HepG2 (cell line): Measurements from ENCODE around the gene FOXN3. TPM values are rescaled to one million over a fixed set of nuclear protein-coding genes. Genes with fewer than 3 reads are reported as not detected.

Experiments used
- CREB1 ChIP-seq, 2 experiments: fragments of 450-650 bp in 1 of 2; IDR thresholded peaks; 2 replicates each; pipeline ENCODE4 v1.6.1; 2016 to 2017; ENCODE audit warnings: control low read depth in 1 of 2, mild to moderate bottlenecking in 1 of 2, missing compliant biosample characterization in 1 of 2, missing genetic modification characterization in 1 of 2
- CREM ChIP-seq, 2 experiments: sonication (generic) in 1 of 2; formaldehyde crosslinking in 1 of 2; IDR thresholded peaks; 2 replicates each; pipeline versions ENCODE4 v1.4.0 to v1.6.1; 2016 to 2020; ENCODE audit warnings: antibody characterized with exemption in 1 of 2, mild to moderate bottlenecking in 1 of 2, missing genetic modification reagents in 1 of 2
- CSRNP1 ChIP-seq: sonication (generic); formaldehyde crosslinking; IDR thresholded peaks from 2 replicates; pipeline ENCODE4 v1.8.1; 2023; ENCODE audit warnings: mild to moderate bottlenecking, missing genetic modification reagents
- EP300 ChIP-seq, 3 experiments: sonication (generic) in 1 of 3; formaldehyde crosslinking in 1 of 3; IDR thresholded peaks; 2 replicates each; pipeline versions ENCODE4 v1.5.1 to v1.6.1; 2011 to 2020; ENCODE audit warnings: low read depth in 2 of 3, low read length in 2 of 3, borderline replicate concordance in 1 of 3, improper control_type of control experiment in 1 of 3, mild to moderate bottlenecking in 1 of 3, missing genetic modification reagents in 1 of 3, moderate library complexity in 1 of 3
- FOXA1 ChIP-seq, 2 experiments: fragments of 450-650 bp in 1 of 2; sonication (generic) in 1 of 2; formaldehyde crosslinking in 1 of 2; IDR thresholded peaks; 2 replicates each; pipeline versions ENCODE4 v1.4.0 to v1.6.1; 2016 to 2020; ENCODE audit warnings: missing genetic modification reagents in 1 of 2
- GTF2F1 ChIP-seq: fragments of 150-350 bp; IDR thresholded peaks from 2 replicates; pipeline ENCODE4 v1.6.1; 2014; ENCODE audit warnings: low read length
- HES4 ChIP-seq: sonication (generic); formaldehyde crosslinking; IDR thresholded peaks from 2 replicates; pipeline ENCODE4 v1.9.0; 2021; ENCODE audit warnings: mild to moderate bottlenecking, missing genetic modification reagents, borderline replicate concordance
- HMG20B ChIP-seq: conservative IDR thresholded peaks from 2 replicates; pipeline ENCODE4 v1.6.1; 2016; ENCODE audit warnings: missing genetic modification reagents, missing compliant biosample characterization
- JUN ChIP-seq: sonication (generic); formaldehyde crosslinking; IDR thresholded peaks from 2 replicates; pipeline ENCODE4 v1.4.0; 2020; ENCODE audit warnings: mild to moderate bottlenecking, missing genetic modification reagents
- MED8 ChIP-seq: sonication (generic); formaldehyde crosslinking; IDR thresholded peaks from 2 replicates; pipeline ENCODE4 v1.8.1; 2023; ENCODE audit warnings: mild to moderate bottlenecking, missing genetic modification reagents; ENCODE audit not compliant: insufficient replicate concordance
- MZF1 ChIP-seq: sonication (generic); formaldehyde crosslinking; IDR thresholded peaks from 2 replicates; pipeline ENCODE4 v1.8.1; 2023; ENCODE audit warnings: mild to moderate bottlenecking, missing genetic modification reagents, borderline replicate concordance
- NR3C1 ChIP-seq: sonication (generic); formaldehyde crosslinking; IDR thresholded peaks from 2 replicates; pipeline ENCODE4 v1.4.0; 2020; ENCODE audit warnings: missing genetic modification reagents
- PAF1 ChIP-seq: IDR thresholded peaks from 2 replicates; pipeline ENCODE4 v1.6.1; 2016; ENCODE audit warnings: missing genetic modification reagents, missing compliant biosample characterization
- PPARG ChIP-seq: conservative IDR thresholded peaks from 2 replicates; pipeline ENCODE4 v1.6.1; 2016; ENCODE audit warnings: missing biosample characterization, missing genetic modification reagents
- RXRB ChIP-seq: IDR thresholded peaks from 2 replicates; pipeline ENCODE4 v1.6.1; 2016; ENCODE audit warnings: borderline replicate concordance, missing genetic modification reagents, missing compliant biosample characterization
- SIX1 ChIP-seq: sonication (generic); formaldehyde crosslinking; IDR thresholded peaks from 2 replicates; pipeline ENCODE4 v1.4.0; 2020; ENCODE audit warnings: missing genetic modification reagents, borderline replicate concordance
- TFDP1 ChIP-seq: IDR thresholded peaks from 2 replicates; pipeline ENCODE4 v1.6.1; 2016; ENCODE audit warnings: missing compliant biosample characterization, missing genetic modification reagents, borderline replicate concordance
- U2AF1 ChIP-seq: fragments of 200-400 bp; formaldehyde crosslinking; optimal IDR thresholded peaks from 2 replicates; pipeline ENCODE3; 2017; ENCODE audit warnings: mild to moderate bottlenecking, low read depth, low read length
- ZIK1 ChIP-seq: sonication (generic); formaldehyde crosslinking; IDR thresholded peaks from 2 replicates; pipeline ENCODE4 v1.5.0; 2020; ENCODE audit warnings: mild to moderate bottlenecking, low read depth, missing genetic modification reagents, borderline replicate concordance
- ZNF317 ChIP-seq: sonication (generic); formaldehyde crosslinking; IDR thresholded peaks from 2 replicates; pipeline ENCODE4 v1.5.0; 2020; ENCODE audit warnings: mild to moderate bottlenecking, missing genetic modification reagents
- ZNF34 ChIP-seq: sonication (generic); formaldehyde crosslinking; IDR thresholded peaks from 2 replicates; pipeline ENCODE4 v1.4.0; 2020; ENCODE audit warnings: mild to moderate bottlenecking, missing genetic modification reagents, borderline replicate concordance
- ZNF367 ChIP-seq: sonication (generic); formaldehyde crosslinking; IDR thresholded peaks from 2 replicates; pipeline ENCODE4 v1.4.0; 2020; ENCODE audit warnings: missing genetic modification reagents, borderline replicate concordance
- ZNF441 ChIP-seq: sonication (generic); formaldehyde crosslinking; IDR thresholded peaks from 2 replicates; pipeline ENCODE4 v1.7.0; 2021; ENCODE audit warnings: missing genetic modification reagents, borderline replicate concordance
- ZNF576 ChIP-seq: sonication (generic); formaldehyde crosslinking; IDR thresholded peaks from 2 replicates; pipeline ENCODE4 v1.4.0; 2020; ENCODE audit warnings: mild to moderate bottlenecking, missing genetic modification reagents
- ZNF749 ChIP-seq: sonication (generic); formaldehyde crosslinking; IDR thresholded peaks from 2 replicates; pipeline ENCODE4 v1.8.0; 2022; ENCODE audit warnings: mild to moderate bottlenecking, missing genetic modification reagents, moderate library complexity, borderline replicate concordance
- polyA plus RNA-seq, 8 experiments: library from polyadenylated mRNA; depleted of rRNA in 3 of 8; stranded (reverse) in 7 of 8; unstranded in 1 of 8; fragments of >200 nt; fragmentation: Illumina TruSeq in 4 of 8; extraction: Trizol in 4 of 8; gene quantifications; 2 replicates each; pipeline versions ENCODE4 v1.2.1 to v1.2.3, GENCODE V29; 2011 to 2016; ENCODE audit warnings: low read depth in 4 of 8, missing spikeins in 1 of 8, mixed read lengths in 1 of 8; ENCODE audit not compliant: insufficient read depth in 1 of 8
- total RNA-seq, 5 experiments: library from RNA; depleted of rRNA; stranded (reverse); fragments of >200 nt; fragmentation: Illumina TruSeq; extraction: Trizol; gene quantifications; 2 replicates each; pipeline ENCODE4 v1.2.3, GENCODE V29; 2016; ENCODE audit warnings: low read depth in 1 of 5

The FOXN3 gene
- total and polyA plus RNA-seq, 2 of the 13 experiments (the other 11 are each of a cell fraction or from before 2014, with no cell fraction given), result 32.4 to 70.2 TPM

GRCh38 chr14:89368490-89369477 lies 48.2 kb downstream of the FOXN3 start (continued):
- TF ChIP-seq ZNF576 (CRISPR knock-in tag), result no peak
- TF ChIP-seq TFDP1 (CRISPR knock-in tag), result no peak
- no peak for TF ChIP-seq CSRNP1
- TF ChIP-seq ZNF34 (CRISPR knock-in tag), result no peak
- TF ChIP-seq ZNF317, result peak; percentile 16; the same call in 1 of the 2 replicates
- no peak for TF ChIP-seq ZNF749 (CRISPR knock-in tag)
- TF ChIP-seq HES4 (CRISPR knock-in tag), result no peak
- TF ChIP-seq U2AF1, result no peak
- peak; percentile 52; the same call in 1 of the 2 replicates for TF ChIP-seq ZNF441 (CRISPR knock-in tag)
- no peak for TF ChIP-seq PAF1 (CRISPR knock-in tag)
- TF ChIP-seq MED8 (CRISPR knock-in tag), result peak; percentile 55
- no peak for TF ChIP-seq ZNF367 (CRISPR knock-in tag)
- peak in 1 of 2 experiments; percentile 73; a peak in 2 of 4 replicates for TF ChIP-seq EP300 (IDR thresholded peaks at IDR 0.05; ENCODE audit: low read depth in 2 of 2, low read length in 2 of 2)
- no peak; the same call in 1 of the 2 replicates for TF ChIP-seq EP300 (CRISPR knock-in tag; IDR thresholded peaks at IDR 0.05; ENCODE audit: borderline replicate concordance)
- TF ChIP-seq ZIK1 (CRISPR knock-in tag), result no peak
- no peak for TF ChIP-seq NR3C1
- no peak for TF ChIP-seq MZF1 (CRISPR knock-in tag)
- TF ChIP-seq CREB1 (IDR thresholded peaks at IDR 0.05), result 0 out of 2 replicates have a peak, but pooled peaks have one; percentile 2
- TF ChIP-seq CREB1 (CRISPR knock-in tag; IDR thresholded peaks at IDR 0.05), result peak; percentile 85
- TF ChIP-seq JUN (CRISPR knock-in tag), result no peak
- TF ChIP-seq CREM (IDR thresholded peaks at IDR 0.05), result peak; percentile 62; the same call in 1 of the 2 replicates
- no peak for TF ChIP-seq CREM (CRISPR knock-in tag; IDR thresholded peaks at IDR 0.05)
- TF ChIP-seq HMG20B, result peak; percentile 50; the same call in 1 of the 2 replicates
- peak; percentile 86 for TF ChIP-seq RXRB
- TF ChIP-seq SIX1, result peak; percentile 66
- TF ChIP-seq GTF2F1, result no peak
- peak; percentile 30; the same call in 1 of the 2 replicates for TF ChIP-seq PPARG (CRISPR knock-in tag)
- no peak for TF ChIP-seq FOXA1 (IDR thresholded peaks at IDR 0.05)
- TF ChIP-seq FOXA1 (CRISPR knock-in tag; IDR thresholded peaks at IDR 0.05), result peak; percentile 67
